A549 (cell line): ENCODE measurements around the gene BICC1. TPM values are rescaled to one million over a fixed set of nuclear protein-coding genes. Genes with fewer than 3 reads are reported as not detected.

ENCODE experiments used
- ATAC-seq, 2 experiments: fragments of 200-7000 bp in 1 of 2; fragments of >200 bp in 1 of 2; cut with Nextera tagmentation in 1 of 2; cut with Tn5 transposase in 1 of 2; 3 replicates each; pipeline versions ENCODE4 v1.8.0 to v1.9.1; 2018 to 2020; ENCODE audit warnings: mild to moderate bottlenecking in 1 of 2, moderate library complexity in 1 of 2
- CTCF ChIA-PET: fragments of 300-600 bp; sonication (Branson Sonifier 250); formaldehyde crosslinking; extraction: SDS; loops from one replicate; lab custom pipeline; 2021; ENCODE audit warnings: antibody characterized with exemption, inconsistent platforms; lab: Yijun Ruan, JAX
- POLR2A ChIA-PET: fragments of 350-600 bp; formaldehyde crosslinking; extraction: SDS; loops from one replicate; lab custom pipeline; 2021; ENCODE audit warnings: antibody characterized with exemption, inconsistent platforms; lab: Yijun Ruan, JAX
- DNase-seq, 2 experiments: peaks; one replicate each; pipeline versions ENCODE4 v3.0.0 to v3.0.0-alpha.2; 2011 to 2016; ENCODE audit warnings: low read depth in 1 of 2, low spot score in 1 of 2
- FAIRE-seq: peaks from 2 replicates; lab custom pipeline; 2011; peaks lifted over from hg19 to GRCh38; lab: Jason Lieb, UNC
- H3K27ac ChIP-seq, 2 experiments: fragments of >200 bp; sonication (Bioruptor Twin); formaldehyde crosslinking; 3 replicates each; pipeline ENCODE4 v1.5.1; 2016 to 2017
- H3K4me1 ChIP-seq: fragments of >200 bp; sonication (Bioruptor Twin); formaldehyde crosslinking; 3 replicates; pipeline ENCODE4 v1.6.1; 2016
- H3K4me2 ChIP-seq: fragments of >200 bp; sonication (Bioruptor Twin); formaldehyde crosslinking; 3 replicates; pipeline ENCODE4 v1.6.1; 2016
- H3K4me3 ChIP-seq: fragments of >200 bp; sonication (Bioruptor Twin); formaldehyde crosslinking; 3 replicates; pipeline ENCODE4 v1.5.1; 2016
- H3K9me3 ChIP-seq: fragments of >200 bp; sonication (Bioruptor Twin); formaldehyde crosslinking; 3 replicates; pipeline ENCODE4 v1.6.1; 2016
- ATOH8 ChIP-seq: fragments of 250-450 bp; sonication (Bioruptor Pico); IDR thresholded peaks from 2 replicates; pipeline ENCODE4 v1.5.0; 2020; ENCODE audit warnings: low read depth, mild to moderate bottlenecking, moderate library complexity
- BCL3 ChIP-seq: fragments of >200 bp; sonication (Bioruptor Twin); formaldehyde crosslinking; IDR thresholded peaks from 3 replicates; pipeline ENCODE4 v1.6.1; 2016
- BHLHE40 ChIP-seq: IDR thresholded peaks from 2 replicates; pipeline ENCODE4 v1.6.1; 2012; ENCODE audit warnings: low read depth, low read length, inconsistent platforms
- CBX2 ChIP-seq: fragments of 200-600 bp; sonication (generic); IDR thresholded peaks from 2 replicates; pipeline ENCODE4 v1.6.1; 2016; ENCODE audit warnings: low read depth, mild to moderate bottlenecking, borderline replicate concordance
- CBX8 ChIP-seq: fragments of 200-600 bp; sonication (generic); IDR thresholded peaks from 2 replicates; pipeline ENCODE4 v1.6.1; 2016
- CEBPB ChIP-seq, 2 experiments: fragments of >200 bp in 1 of 2; sonication (Bioruptor Twin) in 1 of 2; formaldehyde crosslinking in 1 of 2; IDR thresholded peaks; 2 replicates each; pipeline ENCODE4 v1.6.1; 2012 to 2016
- E2F6 ChIP-seq: IDR thresholded peaks from 2 replicates; pipeline ENCODE4 v1.6.1; 2012; ENCODE audit warnings: low read depth, borderline replicate concordance
- EHF ChIP-seq: fragments of 250-450 bp; sonication (Bioruptor Pico); IDR thresholded peaks from 2 replicates; pipeline ENCODE4 v1.5.0; 2020; ENCODE audit warnings: mild to moderate bottlenecking
- FOSB ChIP-seq: fragments of 250-450 bp; sonication (Bioruptor Pico); IDR thresholded peaks from 2 replicates; pipeline ENCODE4 v1.5.0; 2020; ENCODE audit warnings: mild to moderate bottlenecking, moderate library complexity
- HES2 ChIP-seq: fragments of >200 bp; sonication (Bioruptor Twin); formaldehyde crosslinking; IDR thresholded peaks from 2 replicates; pipeline ENCODE4 v1.6.1; 2016
- HOXB13 ChIP-seq: fragments of 250-450 bp; sonication (Bioruptor Pico); IDR thresholded peaks from 2 replicates; pipeline ENCODE4 v1.5.0; 2020; ENCODE audit warnings: low read depth, mild to moderate bottlenecking, moderate library complexity
- KDM1A ChIP-seq: fragments of 200-600 bp; sonication (generic); IDR thresholded peaks from 2 replicates; pipeline ENCODE4 v1.6.1; 2016; ENCODE audit warnings: low read depth, mild to moderate bottlenecking
- NFE2L2 ChIP-seq: fragments of 150-350 bp; conservative IDR thresholded peaks from 2 replicates; pipeline ENCODE4 v1.6.1; 2014; ENCODE audit warnings: low read length
- PBX3 ChIP-seq: IDR thresholded peaks from 2 replicates; pipeline ENCODE4 v1.6.1; 2012
- POLR2AphosphoS2 ChIP-seq: conservative IDR thresholded peaks from 2 replicates; pipeline ENCODE4 v1.6.1; 2012; ENCODE audit warnings: low read length, improper control_type of control experiment, inconsistent platforms
- RARB ChIP-seq: fragments of 250-450 bp; sonication (Bioruptor Pico); IDR thresholded peaks from 2 replicates; pipeline ENCODE4 v1.8.0; 2021; ENCODE audit warnings: mild to moderate bottlenecking, moderate library complexity
- RFX5 ChIP-seq: fragments of 450-650 bp; IDR thresholded peaks from 2 replicates; pipeline ENCODE4 v1.7.1; 2014; ENCODE audit warnings: antibody characterized with exemption, mild to moderate bottlenecking, moderate library complexity
- SMC3 ChIP-seq: fragments of >200 bp; sonication (Bioruptor Twin); formaldehyde crosslinking; IDR thresholded peaks from 3 replicates; pipeline ENCODE4 v1.6.1; 2018; ENCODE audit warnings: inconsistent platforms
- SREBF2 ChIP-seq: fragments of 450-650 bp; IDR thresholded peaks from 2 replicates; pipeline ENCODE4 v1.6.1; 2014; ENCODE audit warnings: mild to moderate bottlenecking, moderate library complexity
- ZC3H11A ChIP-seq: fragments of 450-650 bp; IDR thresholded peaks from 2 replicates; pipeline ENCODE4 v1.6.1; 2014; ENCODE audit warnings: antibody characterized with exemption, mild to moderate bottlenecking
- ZFP36 ChIP-seq: fragments of 450-650 bp; IDR thresholded peaks from 2 replicates; pipeline ENCODE4 v1.6.1; 2014; ENCODE audit warnings: borderline replicate concordance; ENCODE audit not compliant: partially characterized antibody
- ZNF302 ChIP-seq: fragments of 250-450 bp; sonication (Bioruptor Pico); IDR thresholded peaks from 2 replicates; pipeline ENCODE4 v1.9.0; 2021; ENCODE audit warnings: inconsistent platforms, mild to moderate bottlenecking, moderate library complexity
- WGBS: methylation state at CpG from one replicate; pipeline ENCODE4 v1.1.6; 2017; ENCODE audit errors: missing lambda C conversion rate; 5-methylcytosine and 5-hydroxymethylcytosine counted together
- polyA plus RNA-seq, 4 experiments: library from polyadenylated mRNA; depleted of rRNA in 3 of 4; stranded (reverse); fragments of >200 nt; fragmentation: RNase III in 1 of 4; extraction: RNeasy Plus Mini Kit Qiagen cat#74134 plus additional on column Dnase treatment in 1 of 4; gene quantifications; 2 replicates in 3 of 4; 3 replicates in 1 of 4; pipeline ENCODE4 v1.2.3, GENCODE V29; 2011 to 2017

Gene BICC1
- polyA plus RNA-seq, 2 of the 4 experiments (the other 2 are of a cell fraction): 36.9 to 56.8 TPM

GRCh38 chr10:58837826-58838225 is 325.2 kb downstream of the BICC1 start:
- no peak for DNase-seq
- Histone ChIP-seq H3K9me3 (no peaks in the 10 kb centered on the region), H3K4me3 (no peak overlapping the region), H3K4me1 (no peaks in the 10 kb centered on the region), H3K27ac (no peak overlapping the region)
- ChIA-PET POLR2A (no interaction called here), CTCF (no interaction called here)
- no peak for ATAC-seq
- 93% methylated on average over 2 of the region's 2 CpGs for WGBS
- FAIRE-seq: no peak
- TF ChIP-seq RARB (CRISPR knock-in tag) (no peak), HES2 (no peak), SREBF2 (no peak), CBX2 (no peak), NFE2L2 (no peak), BHLHE40 (no peak), BCL3 (no peak), ZNF302 (CRISPR knock-in tag) (no peak), ZFP36 (no peak), ATOH8 (CRISPR knock-in tag) (no peak), ZC3H11A (no peak)
- TF ChIP-seq, all 56 proteins: peak for 0
- no peak overlapping the region for H3K4me2 ChIP-seq

GRCh38 chr10:58838561-58839208 is 326.0 kb downstream of the BICC1 start:
- ATAC-seq (no peak), DNase-seq (no peak)
- Histone ChIP-seq H3K4me3 (no peak overlapping the region), H3K4me2 (no peak overlapping the region), H3K9me3 (no peaks in the 10 kb centered on the region), H3K27ac (no peak overlapping the region), H3K4me1 (no peaks in the 10 kb centered on the region)
- ChIA-PET CTCF (no interaction called here), POLR2A (no interaction called here)
- 96% methylated on average over 1 of the region's 1 CpG for WGBS
- TF ChIP-seq CEBPB (IDR thresholded peaks at IDR 0.05): no peak
- no peak for TF ChIP-seq EHF (CRISPR knock-in tag)
- no peak for TF ChIP-seq ZC3H11A
- no peak for TF ChIP-seq FOSB (CRISPR knock-in tag)
- TF ChIP-seq POLR2AphosphoS2: no peak
- no peak for TF ChIP-seq KDM1A
- TF ChIP-seq CBX8: no peak
- no peak for TF ChIP-seq CBX2
- TF ChIP-seq HOXB13 (CRISPR knock-in tag): no peak
- TF ChIP-seq SMC3: no peak
- no peak for TF ChIP-seq PBX3
- no peak for TF ChIP-seq E2F6
- TF ChIP-seq RFX5: no peak
- TF ChIP-seq, all 56 proteins: peak for 0
- FAIRE-seq: no peak
